RPMI7951 (cell line): ENCODE measurements around the gene CNR2. TPM values are rescaled to one million over a fixed set of nuclear protein-coding genes. Genes with fewer than 3 reads are reported as not detected.
A peak's percentile ranks its signal among the peaks of the same experiment; 100 is the strongest.

Experiments
- DNase-seq: peaks from one replicate; pipeline ENCODE4 v3.0.0-alpha.2; 2012; ENCODE audit warnings: low read depth
- total RNA-seq: library from RNA; depleted of rRNA; stranded (reverse); fragments of >200 nt; shearing (Covaris generic); gene quantifications from 2 replicates; pipeline ENCODE4 v1.2.3, GENCODE V29; 2014

CNR2 gene
- total RNA-seq, 1 experiment from 2014 or later = not detected

- DNase-seq = peak; percentile 69
These were observed 3.3 kb upstream of the CNR2 start for GRCh38 chr1:23916209-23917131.

DNA sequence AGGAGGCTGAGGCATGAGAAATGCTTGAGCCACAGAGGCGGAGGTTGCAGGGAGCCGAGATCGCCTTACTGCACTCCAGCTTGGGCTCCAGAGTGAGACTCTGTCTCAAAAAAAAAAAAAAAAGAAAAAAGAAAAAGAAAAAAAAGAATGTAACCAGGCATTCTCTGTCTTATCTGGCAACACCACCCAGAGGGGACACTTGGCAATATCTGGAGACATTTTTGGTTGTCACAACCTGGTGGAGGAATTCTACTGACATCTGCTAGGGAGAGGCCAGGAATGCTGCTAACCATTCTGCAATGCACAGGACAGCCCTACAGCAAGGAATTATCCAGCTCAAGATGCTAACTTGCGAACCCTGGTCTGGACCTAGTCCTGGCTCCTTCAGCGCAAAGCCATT, 2.3 kb upstream of the CNR2 start:
- DNase-seq = no peak

DNA sequence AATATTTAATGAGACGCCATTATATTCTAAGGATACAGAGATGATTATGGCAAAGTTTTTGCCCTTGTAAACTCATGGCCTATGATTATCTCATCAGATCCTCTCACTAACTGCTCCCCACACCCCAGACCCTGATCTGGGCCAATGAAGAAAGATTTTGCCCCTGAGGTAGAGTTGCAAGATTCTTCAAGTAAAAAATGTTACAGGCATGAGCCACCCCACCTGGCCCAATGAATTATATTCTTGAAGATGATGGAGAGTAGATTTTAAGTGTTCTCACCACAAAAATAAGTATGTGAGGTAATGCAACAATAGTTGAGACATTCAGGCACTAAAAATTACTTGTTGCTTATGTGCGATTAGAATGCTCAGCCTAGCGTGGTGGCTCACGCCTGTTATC, 1.8 kb upstream of the CNR2 start:
- DNase-seq = no peak

GRCh38 chr1:23911921-23912320, 1.2 kb downstream of the CNR2 start:
- DNase-seq = no peak

DNA sequence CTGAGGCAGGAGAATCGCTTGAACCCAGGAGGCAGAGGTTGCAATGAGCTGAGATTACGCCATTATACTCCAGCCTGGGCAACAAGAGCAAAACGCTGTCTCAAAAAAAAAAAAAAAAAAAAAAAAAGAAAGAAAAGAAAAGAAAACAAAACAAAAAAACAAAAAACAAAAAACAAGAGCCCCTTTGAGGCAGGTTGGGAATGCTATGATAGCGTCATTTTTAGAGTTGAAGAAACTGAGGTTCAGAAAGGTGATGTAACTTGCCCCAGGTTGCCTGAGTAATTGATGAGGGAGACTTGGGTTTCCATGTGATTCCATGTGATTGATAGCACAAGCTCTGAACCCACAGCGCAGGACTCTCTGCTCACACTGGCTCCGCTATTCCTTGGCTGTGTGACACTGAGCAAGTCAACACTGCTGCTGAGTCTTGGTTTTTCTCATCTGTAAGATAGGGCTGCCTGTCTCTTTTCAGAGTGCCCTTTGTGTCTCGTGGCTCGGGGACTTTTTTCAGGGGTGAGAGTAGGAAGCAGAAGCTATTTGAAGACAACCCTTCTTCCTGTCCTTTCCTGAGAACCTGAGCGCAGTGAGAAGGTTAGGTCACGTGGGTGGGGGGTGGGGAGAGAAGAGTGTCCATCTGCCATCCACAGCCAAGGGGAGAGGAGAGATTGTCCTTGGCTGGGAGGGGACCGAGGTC, 2.5 kb downstream of the CNR2 start:
- no peak for DNase-seq

- DNase-seq = no peak
These were observed 3.0 kb downstream of the CNR2 start for GRCh38 chr1:23910144-23910543.

GRCh38 chr1:23909412-23909811, 3.8 kb downstream of the CNR2 start:
- DNase-seq = no peak

GRCh38 chr1:23908453-23909341, 4.5 kb downstream of the CNR2 start:
- no peak for DNase-seq

GRCh38 chr1:23906731-23907130, 6.4 kb downstream of the CNR2 start:
- no peak for DNase-seq

DNA sequence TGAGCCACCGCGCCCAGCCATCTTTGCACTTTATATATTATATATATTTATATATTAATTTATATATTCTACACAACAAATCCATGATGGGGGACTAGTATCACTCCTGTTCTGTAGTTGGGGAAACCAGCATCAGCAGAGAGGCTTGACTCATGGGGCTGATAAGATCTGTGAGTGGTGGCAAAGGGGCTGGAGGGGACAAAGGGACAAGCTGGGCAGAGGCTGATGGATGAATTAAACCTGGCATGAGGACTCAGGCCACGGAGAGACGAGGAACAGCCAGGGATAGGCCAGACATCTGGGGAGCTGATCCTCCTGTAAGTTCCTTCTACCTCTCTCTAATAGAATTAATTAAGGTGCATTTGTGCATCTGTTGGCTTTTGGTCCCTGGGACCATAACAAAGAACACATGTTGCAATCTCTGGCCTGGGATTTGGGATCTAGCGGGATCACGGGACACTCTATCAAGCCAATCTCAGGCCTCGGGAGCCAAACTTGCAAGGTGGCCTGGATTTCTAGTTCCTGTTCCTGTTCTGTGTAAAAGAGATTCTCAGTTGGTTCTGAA, 7.6 kb downstream of the CNR2 start:
- DNase-seq = no peak

DNA sequence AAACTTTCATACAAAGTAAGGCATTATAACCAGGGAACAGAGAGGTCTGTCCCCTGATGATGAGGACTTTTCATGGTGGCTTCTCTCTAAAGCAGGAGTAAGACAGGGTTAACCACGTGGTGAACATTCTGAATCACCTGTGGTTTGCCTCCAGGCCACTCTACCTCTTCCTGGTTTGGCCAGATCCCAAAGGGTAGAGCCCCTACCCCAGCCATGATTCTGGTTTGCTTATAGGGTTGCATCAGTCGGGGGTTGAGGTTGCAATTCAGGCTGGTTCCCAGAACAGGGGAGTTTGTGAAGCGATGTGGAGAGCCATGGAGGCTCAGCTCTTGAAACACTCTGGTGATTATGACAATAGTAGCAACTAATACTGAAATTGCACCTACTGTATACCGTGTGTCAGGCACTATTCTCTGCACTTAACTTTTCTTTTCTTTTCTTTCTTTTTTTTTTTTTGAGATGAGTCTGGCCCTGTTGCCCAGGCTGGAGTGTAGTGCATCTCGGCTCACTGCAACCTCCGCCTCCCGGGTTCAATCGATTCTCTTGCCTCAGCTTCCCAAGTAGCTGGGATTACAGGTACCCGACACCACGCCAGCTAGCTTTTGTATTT, 8.3 kb downstream of the CNR2 start:
- DNase-seq = no peak

- DNase-seq = no peak
These were observed 9.4 kb downstream of the CNR2 start for GRCh38 chr1:23903754-23904153.

DNA sequence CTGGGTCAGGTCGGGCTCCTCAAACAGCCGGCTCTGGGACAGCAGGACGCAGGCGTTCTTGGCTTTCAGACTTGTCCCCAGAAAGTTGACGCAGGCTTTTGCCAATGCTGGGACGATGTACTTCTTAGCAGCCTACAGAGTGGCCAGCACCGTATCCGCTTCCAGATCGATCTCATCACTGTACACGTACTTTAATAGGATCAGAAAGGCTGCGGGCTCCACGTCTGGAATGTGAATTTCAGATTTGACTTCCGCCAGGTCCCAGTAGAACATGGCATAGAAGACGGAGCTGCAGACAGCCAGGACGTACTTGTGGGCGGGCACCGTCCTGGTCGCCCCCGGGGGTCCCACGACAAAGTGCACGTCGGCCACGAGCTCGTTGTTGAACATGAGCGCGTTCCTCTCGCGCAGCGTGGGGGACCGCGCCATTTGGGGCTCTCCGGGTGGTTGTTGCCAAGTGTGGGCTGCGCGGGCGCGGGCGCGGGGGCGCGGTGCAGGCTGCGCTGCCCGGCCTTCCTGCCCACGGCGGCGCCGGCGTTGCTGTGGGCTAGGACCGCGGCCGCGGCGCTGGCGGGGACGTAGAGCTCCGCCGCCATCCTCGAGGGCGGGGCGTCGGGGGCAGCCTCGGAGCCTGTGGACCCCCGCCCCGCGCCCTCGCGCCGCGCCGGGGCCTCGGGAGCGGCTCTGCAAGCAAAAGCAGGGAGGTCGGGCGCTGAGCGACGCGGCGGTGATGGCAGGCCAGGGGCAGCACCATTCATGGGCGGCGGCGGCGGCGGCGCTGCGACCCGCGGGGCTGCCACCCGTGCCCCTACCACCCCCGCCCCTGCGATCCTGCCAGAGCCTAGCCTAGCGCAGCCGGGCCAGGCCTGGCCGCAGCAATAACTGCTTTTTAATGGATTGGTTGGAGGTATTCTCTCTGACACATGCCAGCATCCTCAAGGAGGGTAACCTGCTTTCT, 10.6 kb downstream of the CNR2 start:
- no peak for DNase-seq

DNA sequence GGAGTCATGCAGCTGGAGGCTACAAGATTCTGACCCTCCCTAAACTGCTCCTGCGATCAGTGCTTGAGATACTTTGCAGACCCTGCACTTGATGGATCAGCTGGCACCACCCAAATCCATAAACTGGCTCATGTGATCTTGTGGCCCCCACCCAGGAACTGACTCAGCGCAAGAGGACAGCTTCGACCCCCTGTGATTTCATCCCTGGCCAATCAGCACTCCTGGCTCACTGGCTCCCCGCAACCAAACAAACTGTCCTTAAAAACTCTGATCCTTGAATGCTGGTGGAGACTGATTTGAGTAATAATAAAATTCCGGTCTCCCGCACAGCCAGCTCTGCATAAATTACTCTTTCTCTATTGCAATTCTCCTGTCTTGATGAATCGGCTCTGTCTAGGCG, 13.1 kb downstream of the CNR2 start:
- peak; percentile 33 for DNase-seq

DNA sequence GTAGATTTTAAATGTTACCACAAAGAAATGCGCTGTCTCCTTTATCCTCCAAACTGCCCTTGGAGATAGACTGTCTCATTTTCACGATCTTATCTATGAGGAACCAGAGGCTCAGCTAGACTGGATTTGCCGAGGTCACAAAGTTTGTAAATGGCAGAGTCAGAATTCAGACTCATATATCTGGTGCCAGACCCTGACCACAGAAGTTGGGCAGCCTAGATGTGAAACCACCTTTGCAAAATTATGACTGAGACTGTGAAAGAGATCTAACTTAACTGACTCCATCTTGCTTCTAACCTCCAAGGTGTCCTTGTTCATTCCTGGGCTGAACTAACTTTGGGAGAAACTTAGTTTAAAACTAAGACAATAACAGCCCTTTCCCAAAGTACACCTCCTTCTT, 14.1 kb downstream of the CNR2 start:
- DNase-seq = no peak

DNA sequence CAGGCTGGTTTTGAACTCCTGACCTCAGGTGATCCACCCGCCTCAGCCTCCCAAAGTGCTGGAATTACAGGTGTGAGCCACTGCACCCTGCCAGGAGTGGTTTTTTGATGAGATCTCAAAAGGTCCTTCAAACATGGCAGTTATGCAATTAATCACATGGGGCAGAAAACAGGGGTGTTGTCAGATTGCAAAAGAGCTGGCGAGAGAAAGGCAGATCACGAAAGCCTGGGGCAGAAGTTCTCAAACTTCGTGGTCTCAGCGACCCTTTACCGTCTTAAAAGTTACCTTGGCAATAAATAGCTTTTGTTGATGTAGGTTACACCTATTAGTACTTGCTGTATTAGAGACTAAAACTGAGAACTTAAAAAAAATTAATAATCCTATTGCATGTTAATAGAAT, 16.1 kb downstream of the CNR2 start:
- no peak for DNase-seq

DNA sequence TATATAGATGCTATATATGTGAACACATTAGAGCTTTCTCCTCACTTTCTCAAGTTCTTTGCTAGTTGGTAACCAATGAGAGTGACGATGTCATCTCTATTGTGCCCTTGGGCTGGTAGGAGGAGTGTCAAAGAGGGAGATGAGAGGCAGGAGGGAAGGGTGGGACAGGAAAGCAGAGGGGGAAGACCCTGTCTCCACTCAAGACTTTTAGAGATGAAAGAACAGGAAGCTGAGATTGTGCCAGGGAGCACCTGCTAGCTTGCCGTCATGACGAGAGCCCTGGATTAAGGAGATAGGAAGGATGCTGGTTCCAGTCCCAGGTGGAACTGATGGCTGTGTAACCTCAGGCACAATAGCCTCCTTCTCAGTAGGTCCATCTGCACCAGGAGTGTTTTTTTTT, 16.7 kb downstream of the CNR2 start:
- no peak for DNase-seq

DNA sequence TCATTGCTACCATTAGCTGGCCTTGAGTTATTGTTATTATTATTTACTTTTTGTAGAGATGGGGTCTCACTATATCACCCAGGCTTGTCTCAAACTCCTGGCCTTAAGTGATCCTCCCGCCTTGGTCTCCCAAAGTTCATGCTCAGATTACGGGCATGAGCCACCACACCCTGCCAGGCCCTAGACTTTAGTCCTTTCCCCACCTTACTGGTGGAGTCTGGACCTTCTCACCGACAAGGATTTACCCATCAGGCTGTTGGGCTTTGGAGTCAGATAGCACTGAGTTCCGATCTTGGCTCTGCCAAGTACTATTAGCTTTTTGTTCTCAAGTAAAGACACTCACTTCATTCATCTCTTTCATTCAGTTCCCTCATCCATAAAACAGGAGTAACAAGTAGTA, 17.2 kb downstream of the CNR2 start:
- no peak for DNase-seq

GRCh38 chr1:23895082-23895481, 18.1 kb downstream of the CNR2 start:
- no peak for DNase-seq

- DNase-seq = no peak
These were observed 24.1 kb downstream of the CNR2 start for GRCh38 chr1:23889074-23889473.
